ENCODE measurements around the gene TKT. TPM values are rescaled to one million over a fixed set of nuclear protein-coding genes. Genes with fewer than 3 reads are reported as not detected.

Gene TKT
- total RNA-seq, 4 donors from 2014 or later: 468 to 962 (median 800) TPM

DNA sequence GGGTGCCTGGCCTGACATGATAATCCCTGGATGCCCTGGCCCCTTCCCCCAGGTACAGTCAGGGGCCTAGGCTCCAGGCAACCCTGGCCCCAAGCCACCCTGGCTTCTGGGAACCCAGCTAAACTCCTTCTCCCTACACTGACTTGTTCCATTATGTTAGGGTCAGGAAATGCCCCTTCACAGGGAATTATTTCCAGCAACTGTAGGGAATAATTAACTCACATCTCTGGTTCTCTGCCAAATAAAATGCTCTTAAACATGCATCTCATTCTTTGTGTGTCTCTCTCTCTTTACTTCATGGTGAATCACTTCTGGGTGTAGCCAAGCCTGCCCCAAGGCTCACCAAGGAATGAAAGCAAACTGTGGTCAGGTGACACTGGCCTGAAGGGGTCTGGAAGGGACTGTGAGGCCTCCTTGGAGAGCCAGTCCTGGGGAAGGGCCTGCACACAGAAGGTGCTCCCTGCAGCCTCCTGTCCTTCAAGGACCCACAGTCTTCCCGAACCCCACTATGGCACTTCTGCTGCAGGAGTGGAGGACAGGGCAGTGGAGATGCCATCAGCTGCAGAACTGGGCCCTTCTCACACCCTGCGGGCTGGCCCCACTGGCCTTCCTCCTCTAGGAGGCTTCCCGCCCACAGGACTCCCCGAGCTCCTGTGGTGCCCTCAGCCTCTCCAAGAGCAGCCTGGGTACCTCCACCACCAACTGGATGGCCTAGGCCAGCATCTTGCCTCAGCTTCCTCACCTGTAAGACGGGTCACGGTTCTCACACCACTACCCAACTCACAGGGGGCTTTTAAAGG lies 17.6 kb downstream of the TKT start:
- WGBS, 2 donors: 61 to 100% methylated on average over 1 to 4 of the region's 6 CpGs
- Histone ChIP-seq H3K9me3 (no peaks in the 10 kb centered on the region), H3K4me3 (replicated peaks in 1 of 3) (no peak overlapping the region), H3K36me3 (peaks cover 61 to 71% of the 10 kb centered on the region in 2 donors), H3K4me1 (peaks cover 46 to 73% of the 10 kb centered on the region in 2 donors), H3K27me3 (no peaks in the 10 kb centered on the region), H3K27ac (peak overlapping the region; percentile 37 to 85 (median 72))
- DNase-seq: peak; percentile 82 to 83
- peak in 1 of 2 donors; percentile 50 for TF ChIP-seq POLR2A (IDR thresholded peaks at IDR 0.05)
- TF ChIP-seq, protein P1, sequence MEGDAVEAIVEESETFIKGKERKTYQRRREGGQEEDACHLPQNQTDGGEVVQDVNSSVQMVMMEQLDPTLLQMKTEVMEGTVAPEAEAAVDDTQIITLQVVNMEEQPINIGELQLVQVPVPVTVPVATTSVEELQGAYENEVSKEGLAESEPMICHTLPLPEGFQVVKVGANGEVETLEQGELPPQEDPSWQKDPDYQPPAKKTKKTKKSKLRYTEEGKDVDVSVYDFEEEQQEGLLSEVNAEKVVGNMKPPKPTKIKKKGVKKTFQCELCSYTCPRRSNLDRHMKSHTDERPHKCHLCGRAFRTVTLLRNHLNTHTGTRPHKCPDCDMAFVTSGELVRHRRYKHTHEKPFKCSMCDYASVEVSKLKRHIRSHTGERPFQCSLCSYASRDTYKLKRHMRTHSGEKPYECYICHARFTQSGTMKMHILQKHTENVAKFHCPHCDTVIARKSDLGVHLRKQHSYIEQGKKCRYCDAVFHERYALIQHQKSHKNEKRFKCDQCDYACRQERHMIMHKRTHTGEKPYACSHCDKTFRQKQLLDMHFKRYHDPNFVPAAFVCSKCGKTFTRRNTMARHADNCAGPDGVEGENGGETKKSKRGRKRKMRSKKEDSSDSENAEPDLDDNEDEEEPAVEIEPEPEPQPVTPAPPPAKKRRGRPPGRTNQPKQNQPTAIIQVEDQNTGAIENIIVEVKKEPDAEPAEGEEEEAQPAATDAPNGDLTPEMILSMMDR (IDR thresholded peaks at IDR 0.05): no peak
- intact Hi-C loops (cut with DNase I): no loop called here

DNA sequence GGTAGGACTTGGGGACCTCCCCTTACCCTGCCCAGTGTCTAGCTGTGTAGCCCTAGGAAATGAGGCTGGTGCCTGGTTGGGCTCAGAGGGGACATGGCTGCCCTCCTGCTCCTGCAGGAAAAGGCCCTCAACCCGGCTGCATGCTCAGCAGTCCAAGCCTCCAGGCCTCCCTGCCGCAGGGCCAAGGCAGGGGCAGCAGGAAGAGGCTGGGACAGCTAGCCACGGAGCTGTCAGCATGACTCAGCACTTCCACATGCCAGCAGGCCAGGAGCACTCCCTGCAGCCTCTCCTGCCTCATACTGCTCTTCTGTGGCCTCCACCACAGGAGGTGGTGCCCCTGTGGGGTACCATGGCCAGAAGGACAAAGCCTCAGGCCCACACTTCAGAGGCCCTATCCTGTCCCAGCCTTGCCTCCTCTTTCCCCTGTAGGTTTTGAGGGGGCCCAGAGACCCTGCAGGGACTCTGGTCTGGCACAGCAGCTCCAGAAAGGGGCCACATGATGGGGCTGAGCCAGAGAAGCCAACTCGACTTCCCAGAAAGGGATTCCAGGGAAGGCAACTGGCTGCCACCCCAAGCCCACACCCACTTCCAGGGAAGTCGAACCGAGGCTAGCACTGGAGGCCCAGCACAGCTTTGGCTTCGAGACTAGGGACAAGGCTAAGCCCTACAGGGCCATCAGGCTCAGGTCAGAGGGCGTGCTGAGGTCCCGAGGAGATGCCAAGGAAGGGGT lies 19.5 kb downstream of the TKT start:
- Histone ChIP-seq H3K36me3 (peaks cover 72 to 84% of the 10 kb centered on the region in 2 donors), H3K9me3 (no peaks in the 10 kb centered on the region), H3K27me3 (no peaks in the 10 kb centered on the region), H3K4me3 (replicated peaks in 1 of 3) (no peak overlapping the region), H3K27ac (peak overlapping the region; percentile 82 to 89 (median 85)), H3K4me1 (peaks cover 36 to 53% of the 10 kb centered on the region in 2 donors)
- TF ChIP-seq, protein P1 (IDR thresholded peaks at IDR 0.05): no peak
- TF ChIP-seq POLR2A (IDR thresholded peaks at IDR 0.05): no peak
- DNase-seq: peak; percentile 52 to 67
- WGBS, 2 donors: 69 to 83% methylated on average over 5 to 8 of the region's 9 CpGs
- intact Hi-C loops (cut with DNase I): no loop called here

DNA sequence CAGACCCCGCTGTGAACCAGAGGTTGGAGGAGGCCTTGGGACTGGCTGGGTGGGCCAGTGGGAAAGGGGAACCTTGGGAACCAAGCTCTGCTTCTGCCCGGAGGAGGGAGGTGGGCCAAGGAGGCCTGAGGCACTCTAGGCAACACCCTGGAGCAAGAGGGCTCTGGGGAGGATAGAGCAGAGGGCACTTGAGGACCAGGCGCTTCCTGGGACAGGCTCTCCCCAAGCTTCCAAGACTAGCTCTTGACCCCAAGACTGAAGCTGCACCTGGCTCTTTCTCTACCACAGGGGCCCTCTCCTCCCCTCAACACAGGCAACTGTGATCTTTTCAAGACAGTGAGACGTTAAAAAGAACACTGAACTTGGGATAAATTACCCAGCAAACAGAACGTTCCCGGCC lies 20.3 kb downstream of the TKT start:
- H3K36me3 ChIP-seq: peaks cover 72 to 84% of the 10 kb centered on the region in 2 donors
- TF ChIP-seq, protein P1 (IDR thresholded peaks at IDR 0.05): no peak
- no peak for TF ChIP-seq POLR2A (IDR thresholded peaks at IDR 0.05)
- DNase-seq: no peak
- WGBS, 2 donors: 77 to 80% methylated on average over 6 of the region's 6 CpGs
- peaks cover 36 to 48% of the 10 kb centered on the region in 2 donors for H3K4me1 ChIP-seq
- no peak overlapping the region for H3K4me3 ChIP-seq (replicated peaks in 1 of 3)
- H3K9me3 ChIP-seq: no peaks in the 10 kb centered on the region
- H3K27ac ChIP-seq: peak overlapping the region; percentile 82 to 89 (median 85)
- no peaks in the 10 kb centered on the region for H3K27me3 ChIP-seq
- intact Hi-C loops (cut with DNase I): no loop called here

DNA sequence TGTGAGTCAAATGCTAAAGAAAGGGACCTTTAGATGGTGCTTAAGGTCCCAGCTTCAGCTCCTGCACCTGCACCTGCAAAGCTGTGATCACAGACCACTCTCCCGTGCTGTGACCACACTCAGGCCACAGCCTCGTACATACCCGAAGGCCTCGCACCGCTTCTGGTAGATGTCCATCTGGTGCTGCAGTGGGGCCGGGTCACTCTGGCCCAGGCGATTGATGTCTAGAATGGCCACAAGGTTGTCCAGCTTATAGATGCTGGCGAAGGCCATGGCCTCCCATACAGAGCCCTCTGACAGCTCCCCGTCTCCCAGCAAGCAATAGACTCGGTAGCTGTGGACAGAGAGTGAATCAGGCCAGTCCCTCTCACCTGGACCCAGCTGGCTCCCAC lies 21.0 kb downstream of the TKT start:
- no peak overlapping the region for H3K4me3 ChIP-seq (replicated peaks in 1 of 3)
- WGBS, 2 donors: 89 to 100% methylated on average over 2 to 9 of the region's 10 CpGs
- TF ChIP-seq, protein P1 (IDR thresholded peaks at IDR 0.05): no peak
- no peak for TF ChIP-seq POLR2A (IDR thresholded peaks at IDR 0.05)
- intact Hi-C loops (cut with DNase I): no loop called here
- H3K27ac ChIP-seq: peak overlapping the region in 1 of 3 donors; percentile 85
- DNase-seq: no peak
- H3K4me1 ChIP-seq: peaks cover 34 to 45% of the 10 kb centered on the region in 2 donors
- no peaks in the 10 kb centered on the region for H3K27me3 ChIP-seq
- H3K9me3 ChIP-seq: no peaks in the 10 kb centered on the region
- peaks cover 72 to 84% of the 10 kb centered on the region in 2 donors for H3K36me3 ChIP-seq
